Caki2 (cell line): ENCODE measurements around the gene SEC16A. TPM values are rescaled to one million over a fixed set of nuclear protein-coding genes. Genes with fewer than 3 reads are reported as not detected.
"Not testable (repeated sequence)": the region's sequence is repeated elsewhere in the genome, so short reads cannot be mapped to it uniquely, and the experiment has no call there.

Experiments
- DNase-seq: peaks from one replicate; pipeline ENCODE4 v3.0.0-alpha.2; 2015; ENCODE audit warnings: low read depth
- in situ Hi-C: cut with HindIII; loops from 2 replicates; pipeline ENCODE4 v1.10.0; 2016; ENCODE audit warnings: low sequenced_read_pairs, low pct_unique_long_range_greater_than_20kb, mixed read lengths
- total RNA-seq: library from RNA; depleted of rRNA; stranded (reverse); fragments of >200 nt; shearing (Covaris generic); gene quantifications from 2 replicates; pipeline ENCODE4 v1.2.3, GENCODE V29; 2014; ENCODE audit warnings: low replicate concordance

Gene SEC16A
- total RNA-seq, 1 experiment from 2014 or later, result 5.4 TPM

GRCh38 chr9:136437839-136438547, 44.8 kb downstream of the SEC16A start:
- DNase-seq, result no peak

GRCh38 chr9:136437430-136437829, 45.4 kb downstream of the SEC16A start:
- in situ Hi-C loops, result no loop called here
- no peak for DNase-seq

More at GRCh38 chr9:136437839-136438547, 44.8 kb downstream of the SEC16A start:
- in situ Hi-C loops, result no loop called here

- in situ Hi-C loops, result no loop called here
Observed at GRCh38 chr9:136436055-136436634, 46.7 kb downstream of the SEC16A start.

GRCh38 chr9:136434580-136435169, 48.2 kb downstream of the SEC16A start:
- no peak for DNase-seq
- in situ Hi-C loops, result no loop called here

More at GRCh38 chr9:136436055-136436634, 46.7 kb downstream of the SEC16A start:
- no peak for DNase-seq

GRCh38 chr9:136433849-136434579, 48.8 kb downstream of the SEC16A start:
- in situ Hi-C loops, result no loop called here
- no peak for DNase-seq

GRCh38 chr9:136433043-136433715, 49.7 kb downstream of the SEC16A start:
- in situ Hi-C loops, result no loop called here
- DNase-seq, result no peak

GRCh38 chr9:136432591-136432990, 50.2 kb downstream of the SEC16A start:
- in situ Hi-C loops, result no loop called here
- no peak for DNase-seq

- DNase-seq, result no peak
- in situ Hi-C loops, result no loop called here
Observed at GRCh38 chr9:136431782-136432350, 51.0 kb downstream of the SEC16A start.

GRCh38 chr9:136430588-136431234, 52.1 kb downstream of the SEC16A start:
- in situ Hi-C loops, result no loop called here
- DNase-seq, result no peak

- in situ Hi-C loops, result no loop called here
- DNase-seq, result no peak
Observed at GRCh38 chr9:136429683-136430491, 53.0 kb downstream of the SEC16A start.

GRCh38 chr9:136429075-136429628, 53.7 kb downstream of the SEC16A start:
- in situ Hi-C loops, result no loop called here
- DNase-seq, result no peak

GRCh38 chr9:136426787-136427186, 56.1 kb downstream of the SEC16A start:
- in situ Hi-C loops, result no loop called here
- no peak for DNase-seq

GRCh38 chr9:136425367-136425766, 57.5 kb downstream of the SEC16A start:
- DNase-seq, in situ Hi-C loops: not testable (repeated sequence)

GRCh38 chr9:136424750-136425362, 58.0 kb downstream of the SEC16A start:
- in situ Hi-C loops, result no loop called here
- DNase-seq, result no peak

GRCh38 chr9:136423432-136424146, 59.3 kb downstream of the SEC16A start:
- in situ Hi-C loops, result no loop called here
- no peak for DNase-seq

GRCh38 chr9:136422876-136423275, 60.0 kb downstream of the SEC16A start:
- in situ Hi-C loops, result no loop called here
- DNase-seq, result no peak
